Caco-2 (cell line): ENCODE data around the gene LSM8. TPM values are rescaled to one million over a fixed set of nuclear protein-coding genes. Genes with fewer than 3 reads are reported as not detected.

Experiments used
- BruUV-seq: library from RNA; stranded (reverse); fragments of 400-500 nt; replicated peaks from 2 replicates; lab custom pipeline; 2021; lab: Mats Ljungman, UMichigan
- CTCF ChIA-PET: fragments of 300-600 bp; sonication (Branson Sonifier 250); formaldehyde crosslinking; loops from one replicate; lab custom pipeline; 2022; ENCODE audit warnings: antibody characterized with exemption; lab: Charles Lee
- POLR2A ChIA-PET: fragments of 300-600 bp; sonication (Branson Sonifier 250); formaldehyde crosslinking; loops from one replicate; lab custom pipeline; 2022; ENCODE audit warnings: antibody characterized with exemption; lab: Charles Lee
- DNase-seq, 2 experiments: peaks; one replicate each; pipeline versions ENCODE4 v3.0.0 to v3.0.0-alpha.2; 2020 to 2022
- H3K27me3 ChIP-seq: replicated peaks from 2 replicates; pipeline ENCODE4 v1.6.0; 2011; ENCODE audit warnings: low read length; ENCODE audit not compliant: control insufficient read depth, insufficient read depth
- H3K36me3 ChIP-seq: 2 replicates; pipeline ENCODE4 v1.5.1; 2011; ENCODE audit warnings: low read length; ENCODE audit not compliant: control insufficient read depth, insufficient read depth
- H3K4me1 ChIP-seq: fragments of 250-450 bp; sonication (Bioruptor Pico); 2 replicates; pipeline ENCODE4 v1.5.1; 2020; ENCODE audit warnings: mild to moderate bottlenecking
- H3K4me3 ChIP-seq: 2 replicates; pipeline ENCODE4 v1.5.1; 2011; ENCODE audit warnings: low read depth, mild to moderate bottlenecking, control low read depth, low read length
- H3K9me3 ChIP-seq: fragments of 250-450 bp; sonication (Bioruptor Pico); 2 replicates; pipeline ENCODE4 v1.5.1; 2020; ENCODE audit warnings: mild to moderate bottlenecking, moderate library complexity
- H3K27ac Mint-ChIP-seq: one replicate; pipeline ENCODE4 v1.8.0; 2022; ENCODE audit warnings: mixed read lengths; ENCODE audit not compliant: unreplicated experiment
- H3K27me3 Mint-ChIP-seq: one replicate; pipeline ENCODE4 v1.8.0; 2022; ENCODE audit warnings: mixed read lengths; ENCODE audit not compliant: insufficient read depth, unreplicated experiment
- H3K36me3 Mint-ChIP-seq: one replicate; pipeline ENCODE4 v1.8.0; 2022; ENCODE audit warnings: mild to moderate bottlenecking, mixed read lengths; ENCODE audit not compliant: insufficient read depth, unreplicated experiment
- H3K4me1 Mint-ChIP-seq: one replicate; pipeline ENCODE4 v1.8.0; 2022; ENCODE audit warnings: low read depth, mixed read lengths; ENCODE audit not compliant: unreplicated experiment
- H3K4me3 Mint-ChIP-seq: one replicate; pipeline ENCODE4 v1.8.0; 2022; ENCODE audit warnings: mild to moderate bottlenecking, moderate library complexity, mixed read lengths; ENCODE audit not compliant: unreplicated experiment
- H3K9me3 Mint-ChIP-seq: one replicate; pipeline ENCODE4 v1.8.0; 2022; ENCODE audit warnings: mixed read lengths; ENCODE audit not compliant: unreplicated experiment
- CTCF ChIP-seq, 2 experiments: fragments of 200-600 bp in 1 of 2; IDR thresholded peaks; 1 replicate in 1 of 2; 2 replicates in 1 of 2; pipeline versions ENCODE4 v1.5.1 to v1.8.0; 2011 to 2022; ENCODE audit warnings: antibody characterized with exemption in 1 of 2, control low read depth in 1 of 2, inconsistent platforms in 1 of 2, low read depth in 1 of 2, low read length in 1 of 2, mild to moderate bottlenecking in 1 of 2, moderate library complexity in 1 of 2; ENCODE audit not compliant: insufficient read depth in 1 of 2, severe bottlenecking in 1 of 2, unreplicated experiment in 1 of 2
- intact Hi-C: fragments of 100-400 bp; cut with micrococcal nuclease; formaldehyde crosslinking; loops from one replicate; pipeline ENCODE4 v1.10.0; 2022; ENCODE audit not compliant: unreplicated experiment
- total RNA-seq: library from RNA; stranded (reverse); gene quantifications from 2 replicates; pipeline ENCODE4 v1.2.3, GENCODE V29; 2022

Gene LSM8
- total RNA-seq, 1 experiment from 2014 or later, result 50.4 TPM

GRCh38 chr7:118186501-118186900 lies 2.5 kb downstream of the LSM8 start:
- Histone ChIP-seq H3K27me3 (no peaks in the 10 kb centered on the region), H3K36me3 (no peaks in the 10 kb centered on the region), H3K4me1 (peaks cover 8% of the 10 kb centered on the region; the same call in 1 of the 2 replicates), H3K4me3 (no peak overlapping the region), H3K9me3 (no peaks in the 10 kb centered on the region)
- BruUV-seq, result no TSS peak
- CTCF ChIA-PET, result no interaction called here
- peak overlapping the region; percentile 89 for H3K4me3 Mint-ChIP-seq
- H3K27ac Mint-ChIP-seq, result peak overlapping the region; percentile 50
- intact Hi-C loops, result loop anchor here (10.0 kb wide), 1 partner anchor 792 kb away; no protein-coding TSS in a partner anchor
- no peak for TF ChIP-seq CTCF (IDR thresholded peaks at IDR 0.05; ENCODE audit: insufficient read depth in 1 of 2, low read depth in 1 of 2, low read length in 1 of 2, severe bottlenecking in 1 of 2, unreplicated experiment in 1 of 2)
- POLR2A ChIA-PET, result no interaction called here
- peaks cover 50% of the 10 kb centered on the region for H3K36me3 Mint-ChIP-seq
- no peaks in the 10 kb centered on the region for H3K27me3 Mint-ChIP-seq
- no peaks in the 10 kb centered on the region for H3K9me3 Mint-ChIP-seq
- H3K4me1 Mint-ChIP-seq, result peaks cover 12% of the 10 kb centered on the region
- DNase-seq, result no peak

GRCh38 chr7:118194571-118194970 lies 10.6 kb downstream of the LSM8 start:
- intact Hi-C loops, result no loop called here
- H3K4me3 ChIP-seq, result no peak overlapping the region
- no peaks in the 10 kb centered on the region for H3K36me3 ChIP-seq
- H3K9me3 Mint-ChIP-seq, result no peaks in the 10 kb centered on the region
- no TSS peak for BruUV-seq
- no peaks in the 10 kb centered on the region for H3K4me1 ChIP-seq
- H3K4me1 Mint-ChIP-seq, result no peaks in the 10 kb centered on the region
- H3K4me3 Mint-ChIP-seq, result no peak overlapping the region
- H3K27me3 Mint-ChIP-seq, result no peaks in the 10 kb centered on the region
- H3K9me3 ChIP-seq, result no peaks in the 10 kb centered on the region
- no peak overlapping the region for H3K27ac Mint-ChIP-seq
- no peak for DNase-seq
- CTCF ChIA-PET, result no interaction called here
- POLR2A ChIA-PET, result no interaction called here
- no peak for TF ChIP-seq CTCF (IDR thresholded peaks at IDR 0.05; ENCODE audit: insufficient read depth in 1 of 2, low read depth in 1 of 2, low read length in 1 of 2, severe bottlenecking in 1 of 2, unreplicated experiment in 1 of 2)
- H3K36me3 Mint-ChIP-seq, result peaks cover 19% of the 10 kb centered on the region
- H3K27me3 ChIP-seq, result no peaks in the 10 kb centered on the region

- ChIA-PET CTCF (interaction anchor here (0.6 kb wide), 1 partner anchor 13 kb away, joined by 3 read pairs; no protein-coding TSS in a partner anchor), POLR2A (no interaction called here)
- TF ChIP-seq CTCF (IDR thresholded peaks at IDR 0.05; ENCODE audit: insufficient read depth in 1 of 2, low read depth in 1 of 2, low read length in 1 of 2, severe bottlenecking in 1 of 2, unreplicated experiment in 1 of 2), result peak; percentile 69 to 76
- H3K27me3 ChIP-seq, result no peaks in the 10 kb centered on the region
- no peak overlapping the region for H3K4me3 Mint-ChIP-seq
- H3K27ac Mint-ChIP-seq, result no peak overlapping the region
- H3K4me3 ChIP-seq, result no peak overlapping the region
- no peaks in the 10 kb centered on the region for H3K27me3 Mint-ChIP-seq
- intact Hi-C loops, result loop anchor here (1.0 to 2.0 kb wide), 2 partner anchors 446 to 983 kb away; no protein-coding TSS in a partner anchor
- H3K36me3 Mint-ChIP-seq, result peaks cover 11% of the 10 kb centered on the region
- peak in 1 of 2 experiments; percentile 73 for DNase-seq
- no peaks in the 10 kb centered on the region for H3K9me3 ChIP-seq
- H3K36me3 ChIP-seq, result no peaks in the 10 kb centered on the region
- H3K4me1 Mint-ChIP-seq, result no peaks in the 10 kb centered on the region
- H3K4me1 ChIP-seq, result no peaks in the 10 kb centered on the region
- no TSS peak for BruUV-seq
- H3K9me3 Mint-ChIP-seq, result no peaks in the 10 kb centered on the region
These were observed 12.0 kb downstream of the LSM8 start for GRCh38 chr7:118195837-118196474.
